ENCODE results near the gene LRP1B.

Gene LRP1B

DNA sequence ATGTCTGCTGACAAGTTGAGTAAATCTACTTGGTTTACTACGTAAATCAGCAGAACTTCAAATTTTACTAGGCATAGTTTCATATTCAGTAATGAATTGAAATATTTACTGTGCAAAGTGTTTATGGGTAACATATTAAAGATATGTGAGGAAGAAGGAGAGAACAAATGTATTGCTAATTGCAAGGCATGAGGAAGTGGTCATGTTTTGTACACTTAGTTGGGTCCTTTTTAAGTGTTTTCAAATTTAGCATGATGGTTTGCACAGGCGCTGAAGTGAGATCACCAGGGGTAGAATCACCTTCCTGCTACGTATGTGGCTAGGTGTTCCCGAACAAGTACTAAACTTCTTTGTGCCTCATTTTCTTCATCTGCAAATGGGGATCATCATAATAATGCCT, 1534.4 kb downstream of the LRP1B start:
- Histone ChIP-seq H3K4me3 (ENCODE audit: low read length) (no peak overlapping the region), H3K27ac (ENCODE audit: low read depth, low read length) (no peak overlapping the region), H3K27me3 (ENCODE audit: control insufficient read depth, low read length) (no peaks in the 10 kb centered on the region), H3K9me3 (ENCODE audit: control insufficient read depth, insufficient read depth, low read length) (no peaks in the 10 kb centered on the region), H3K79me2 (ENCODE audit: control insufficient read depth, low read length) (no peaks in the 10 kb centered on the region), H3K4me1 (ENCODE audit: control insufficient read depth, low read length) (no peaks in the 10 kb centered on the region), H3F3A (ENCODE audit: control insufficient read depth, insufficient read depth) (no peaks in the 10 kb centered on the region), H4K20me1 (ENCODE audit: control insufficient read depth, insufficient read depth, low read depth, low read length) (no peaks in the 10 kb centered on the region), H3K36me3 (ENCODE audit: control insufficient read depth, low read length) (no peaks in the 10 kb centered on the region), H3K9me2 (replicated peaks; ENCODE audit: control insufficient read depth, low read length) (no peaks in the 10 kb centered on the region), H3K4me2 (ENCODE audit: low read length) (no peak overlapping the region)
- TF ChIP-seq EZH2phosphoT487 (IDR thresholded peaks at IDR 0.05; ENCODE audit: borderline replicate concordance, low read length) = no peak
- TF ChIP-seq, protein P1, sequence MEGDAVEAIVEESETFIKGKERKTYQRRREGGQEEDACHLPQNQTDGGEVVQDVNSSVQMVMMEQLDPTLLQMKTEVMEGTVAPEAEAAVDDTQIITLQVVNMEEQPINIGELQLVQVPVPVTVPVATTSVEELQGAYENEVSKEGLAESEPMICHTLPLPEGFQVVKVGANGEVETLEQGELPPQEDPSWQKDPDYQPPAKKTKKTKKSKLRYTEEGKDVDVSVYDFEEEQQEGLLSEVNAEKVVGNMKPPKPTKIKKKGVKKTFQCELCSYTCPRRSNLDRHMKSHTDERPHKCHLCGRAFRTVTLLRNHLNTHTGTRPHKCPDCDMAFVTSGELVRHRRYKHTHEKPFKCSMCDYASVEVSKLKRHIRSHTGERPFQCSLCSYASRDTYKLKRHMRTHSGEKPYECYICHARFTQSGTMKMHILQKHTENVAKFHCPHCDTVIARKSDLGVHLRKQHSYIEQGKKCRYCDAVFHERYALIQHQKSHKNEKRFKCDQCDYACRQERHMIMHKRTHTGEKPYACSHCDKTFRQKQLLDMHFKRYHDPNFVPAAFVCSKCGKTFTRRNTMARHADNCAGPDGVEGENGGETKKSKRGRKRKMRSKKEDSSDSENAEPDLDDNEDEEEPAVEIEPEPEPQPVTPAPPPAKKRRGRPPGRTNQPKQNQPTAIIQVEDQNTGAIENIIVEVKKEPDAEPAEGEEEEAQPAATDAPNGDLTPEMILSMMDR (IDR thresholded peaks at IDR 0.05; ENCODE audit: low read depth, low read length, poor library complexity, severe bottlenecking) = no peak

DNA sequence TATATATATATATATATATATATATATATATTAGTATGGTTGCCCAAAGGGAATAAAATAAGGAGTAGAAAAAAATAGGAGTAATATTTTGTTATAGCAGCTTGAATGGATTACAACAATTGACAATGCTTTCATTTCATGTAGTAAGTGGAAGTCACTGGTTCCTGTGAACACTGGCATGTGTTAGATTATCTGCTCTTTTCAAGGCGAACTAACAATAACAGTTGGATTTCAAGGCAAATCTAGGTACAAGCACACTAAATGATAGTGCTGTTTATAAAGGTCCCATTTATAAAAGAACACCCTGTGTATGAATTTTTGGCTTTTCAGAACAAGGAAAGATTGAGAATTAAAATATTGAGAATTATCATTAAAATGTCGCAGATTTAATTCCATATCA, 1535.7 kb downstream of the LRP1B start:
- H3K79me2 ChIP-seq (ENCODE audit: control insufficient read depth, low read length) = no peaks in the 10 kb centered on the region
- H3K27me3 ChIP-seq (ENCODE audit: control insufficient read depth, low read length) = no peaks in the 10 kb centered on the region
- no peaks in the 10 kb centered on the region for H3F3A ChIP-seq (ENCODE audit: control insufficient read depth, insufficient read depth)
- H3K27ac ChIP-seq (ENCODE audit: low read depth, low read length) = no peak overlapping the region
- H3K9me2 ChIP-seq (replicated peaks; ENCODE audit: control insufficient read depth, low read length) = no peaks in the 10 kb centered on the region
- no peaks in the 10 kb centered on the region for H3K4me1 ChIP-seq (ENCODE audit: control insufficient read depth, low read length)
- H3K4me2 ChIP-seq (ENCODE audit: low read length) = no peak overlapping the region
- no peak overlapping the region for H3K4me3 ChIP-seq (ENCODE audit: low read length)
- H4K20me1 ChIP-seq (ENCODE audit: control insufficient read depth, insufficient read depth, low read depth, low read length) = no peaks in the 10 kb centered on the region
- H3K36me3 ChIP-seq (ENCODE audit: control insufficient read depth, low read length) = no peaks in the 10 kb centered on the region
- TF ChIP-seq, protein P1 (IDR thresholded peaks at IDR 0.05; ENCODE audit: low read depth, low read length, poor library complexity, severe bottlenecking) = no peak
- no peak for TF ChIP-seq EZH2phosphoT487 (IDR thresholded peaks at IDR 0.05; ENCODE audit: borderline replicate concordance, low read length)
- H3K9me3 ChIP-seq (ENCODE audit: control insufficient read depth, insufficient read depth, low read length) = no peaks in the 10 kb centered on the region

DNA sequence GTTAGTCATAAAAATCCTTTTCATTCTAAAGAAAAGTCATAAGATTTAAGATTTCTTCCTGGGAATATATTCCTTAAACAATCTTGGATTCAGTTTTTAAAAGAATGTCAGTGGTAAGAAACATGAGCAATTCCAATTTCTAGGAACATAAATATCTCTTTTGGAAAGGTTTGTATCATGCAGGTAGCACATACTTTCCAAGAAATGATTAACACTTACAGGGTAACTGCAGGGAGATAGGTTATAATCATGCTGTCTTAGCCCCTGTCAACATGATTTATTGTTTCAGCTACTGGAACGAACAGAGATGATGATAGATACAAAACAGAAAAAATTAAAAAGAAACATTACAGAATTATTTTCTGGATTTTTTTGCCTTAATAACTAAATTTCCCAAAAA, 1537.7 kb downstream of the LRP1B start:
- no peak overlapping the region for H3K27ac ChIP-seq (ENCODE audit: low read depth, low read length)
- no peaks in the 10 kb centered on the region for H3K36me3 ChIP-seq (ENCODE audit: control insufficient read depth, low read length)
- H4K20me1 ChIP-seq (ENCODE audit: control insufficient read depth, insufficient read depth, low read depth, low read length) = no peaks in the 10 kb centered on the region
- no peaks in the 10 kb centered on the region for H3K4me1 ChIP-seq (ENCODE audit: control insufficient read depth, low read length)
- no peaks in the 10 kb centered on the region for H3K9me3 ChIP-seq (ENCODE audit: control insufficient read depth, insufficient read depth, low read length)
- no peak overlapping the region for H3K4me3 ChIP-seq (ENCODE audit: low read length)
- no peak overlapping the region for H3K4me2 ChIP-seq (ENCODE audit: low read length)
- no peaks in the 10 kb centered on the region for H3F3A ChIP-seq (ENCODE audit: control insufficient read depth, insufficient read depth)
- no peak for TF ChIP-seq EZH2phosphoT487 (IDR thresholded peaks at IDR 0.05; ENCODE audit: borderline replicate concordance, low read length)
- TF ChIP-seq, protein P1 (IDR thresholded peaks at IDR 0.05; ENCODE audit: low read depth, low read length, poor library complexity, severe bottlenecking) = no peak
- no peaks in the 10 kb centered on the region for H3K9me2 ChIP-seq (replicated peaks; ENCODE audit: control insufficient read depth, low read length)
- no peaks in the 10 kb centered on the region for H3K27me3 ChIP-seq (ENCODE audit: control insufficient read depth, low read length)
- H3K79me2 ChIP-seq (ENCODE audit: control insufficient read depth, low read length) = no peaks in the 10 kb centered on the region

DNA sequence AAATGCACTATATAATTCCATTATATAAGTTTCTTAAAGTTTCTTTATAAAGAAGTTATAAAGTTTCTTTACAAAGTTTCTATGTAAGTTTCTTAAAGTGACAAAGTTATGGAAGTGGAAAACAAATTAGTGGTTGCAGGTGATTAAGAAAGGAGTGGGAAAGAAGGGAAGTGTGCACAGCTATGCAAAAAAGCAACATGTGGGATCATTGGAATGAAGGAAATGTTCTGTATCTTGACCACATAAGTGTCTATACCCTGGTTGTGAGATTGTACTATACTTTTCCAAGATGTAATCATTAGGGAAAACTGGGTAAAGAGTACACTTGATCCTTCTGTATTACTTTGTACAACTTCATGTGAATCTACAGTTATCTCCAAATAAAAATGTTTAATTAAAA, 1541.1 kb downstream of the LRP1B start:
- no peaks in the 10 kb centered on the region for H3K9me3 ChIP-seq (ENCODE audit: control insufficient read depth, insufficient read depth, low read length)
- H4K20me1 ChIP-seq (ENCODE audit: control insufficient read depth, insufficient read depth, low read depth, low read length) = no peaks in the 10 kb centered on the region
- H3K4me2 ChIP-seq (ENCODE audit: low read length) = no peak overlapping the region
- H3K4me1 ChIP-seq (ENCODE audit: control insufficient read depth, low read length) = no peaks in the 10 kb centered on the region
- H3K27ac ChIP-seq (ENCODE audit: low read depth, low read length) = no peak overlapping the region
- H3K27me3 ChIP-seq (ENCODE audit: control insufficient read depth, low read length) = no peaks in the 10 kb centered on the region
- H3K79me2 ChIP-seq (ENCODE audit: control insufficient read depth, low read length) = no peaks in the 10 kb centered on the region
- no peaks in the 10 kb centered on the region for H3K9me2 ChIP-seq (replicated peaks; ENCODE audit: control insufficient read depth, low read length)
- no peaks in the 10 kb centered on the region for H3K36me3 ChIP-seq (ENCODE audit: control insufficient read depth, low read length)
- no peak overlapping the region for H3K4me3 ChIP-seq (ENCODE audit: low read length)
- no peaks in the 10 kb centered on the region for H3F3A ChIP-seq (ENCODE audit: control insufficient read depth, insufficient read depth)
- TF ChIP-seq EZH2phosphoT487 (IDR thresholded peaks at IDR 0.05; ENCODE audit: borderline replicate concordance, low read length) = no peak
- TF ChIP-seq, protein P1 (IDR thresholded peaks at IDR 0.05; ENCODE audit: low read depth, low read length, poor library complexity, severe bottlenecking) = no peak
